AG04449 (cell line): ENCODE measurements around the gene CELSR2.

ENCODE experiments used
- CTCF ChIA-PET: fragments of 350-600 bp; formaldehyde crosslinking; extraction: SDS; loops from one replicate; lab custom pipeline; 2021; ENCODE audit warnings: antibody characterized with exemption; lab: Yijun Ruan, JAX
- POLR2A ChIA-PET: fragments of 400-600, 350-600 bp; formaldehyde crosslinking; extraction: SDS; loops from one replicate; lab custom pipeline; 2020; ENCODE audit warnings: antibody characterized with exemption, inconsistent platforms; lab: Yijun Ruan, JAX
- DNase-seq: peaks from one replicate; pipeline ENCODE4 v3.0.0-alpha.2; 2010; ENCODE audit warnings: low read depth, low spot score
- H3K4me3 ChIP-seq: 2 replicates; pipeline ENCODE4 v1.5.1; 2011; ENCODE audit warnings: low read depth, mild to moderate bottlenecking, control low read depth, low read length
- CTCF ChIP-seq: IDR thresholded peaks from one replicate; pipeline ENCODE4 v1.5.1; 2011; ENCODE audit warnings: mild to moderate bottlenecking, moderate library complexity, low read length, control low read depth, inconsistent platforms; ENCODE audit not compliant: insufficient read depth; ENCODE audit errors: missing control alignments

The CELSR2 gene

GRCh38 chr1:109225711-109226445 lies 23.5 kb upstream of the CELSR2 start:
- no peak for TF ChIP-seq CTCF
- no peak for DNase-seq
- no peak overlapping the region for H3K4me3 ChIP-seq
- ChIA-PET POLR2A (no interaction called here), CTCF (interaction anchor here (1.2 to 2.8 kb wide), 5 partner anchors 10 to 173 kb away, joined by 3 to 14 read pairs (median 7); no protein-coding TSS in a partner anchor)

- POLR2A ChIA-PET: interaction anchor here (0.8 kb wide), 1 partner anchor 14 kb away, joined by 3 read pairs; the partner anchor contains the start of gene SARS1
- TF ChIP-seq CTCF: no peak
- CTCF ChIA-PET: interaction anchor here (0.7 to 1.2 kb wide), 2 partner anchors 11 to 170 kb away, joined by 4 to 7 read pairs; partner anchors contain the start of gene SORT1
Observed at GRCh38 chr1:109228167-109228566, 21.2 kb upstream of the CELSR2 start.

GRCh38 chr1:109229531-109230127 lies 19.7 kb upstream of the CELSR2 start:
- TF ChIP-seq CTCF: no peak
- ChIA-PET POLR2A (no interaction called here), CTCF (no interaction called here)
- H3K4me3 ChIP-seq: no peak overlapping the region
- no peak for DNase-seq

More at GRCh38 chr1:109228167-109228566, 21.2 kb upstream of the CELSR2 start:
- DNase-seq: no peak
- H3K4me3 ChIP-seq: no peak overlapping the region

GRCh38 chr1:109231066-109231465 lies 18.3 kb upstream of the CELSR2 start:
- DNase-seq: no peak
- CTCF ChIA-PET: interaction anchor here (0.6 to 2.0 kb wide), 7 partner anchors 9 to 301 kb away, joined by 3 to 16 read pairs (median 3); no protein-coding TSS in a partner anchor
- TF ChIP-seq CTCF: no peak
- H3K4me3 ChIP-seq: no peak overlapping the region
- POLR2A ChIA-PET: interaction anchor here (1.1 to 1.6 kb wide), 2 partner anchors 9 to 17 kb away, joined by 4 to 5 read pairs; partner anchors contain the start of gene SARS1

- DNase-seq: no peak
- H3K4me3 ChIP-seq: no peak overlapping the region
- TF ChIP-seq CTCF: no peak
- ChIA-PET CTCF (interaction anchor here (1.5 to 1.6 kb wide), 2 partner anchors 11 to 164 kb away, joined by 3 to 4 read pairs; no protein-coding TSS in a partner anchor), POLR2A (no interaction called here)
Observed at GRCh38 chr1:109235137-109235536, 14.2 kb upstream of the CELSR2 start.

GRCh38 chr1:109237512-109237911 lies 11.8 kb upstream of the CELSR2 start:
- DNase-seq: no peak
- TF ChIP-seq CTCF: no peak
- H3K4me3 ChIP-seq: no peak overlapping the region
- ChIA-PET CTCF (interaction anchor here (1.5 to 6.6 kb wide), 3 partner anchors 10 to 162 kb away, joined by 4 to 48 read pairs (median 14); partner anchors contain the start of gene SORT1), POLR2A (no interaction called here)
